Measurements from ENCODE around the gene HLA-DQB1. TPM values are rescaled to one million over a fixed set of nuclear protein-coding genes. Genes with fewer than 3 reads are reported as not detected.
"Not testable (repeated sequence)": the region's sequence is repeated elsewhere in the genome, so short reads cannot be mapped to it uniquely, and the experiment has no call there.

Gene HLA-DQB1
- total RNA-seq, 1 experiment from 2014 or later = 2.1 TPM

GRCh38 chr6:32641785-32642719 is 24.4 kb downstream of the HLA-DQB1 start:
- H3K4me3 ChIP-seq (replicated peaks in 1 of 2; ENCODE audit: low read depth in 1 of 2, low read length in 2 of 2); CTCF ChIA-PET; H3K9me3 ChIP-seq (ENCODE audit: control insufficient read depth in 1 of 2, insufficient read depth in 1 of 2, low read depth in 1 of 2, low read length in 2 of 2); H2AFZ ChIP-seq (ENCODE audit: low read depth, low read length, poor library complexity, severe bottlenecking); H3K27me3 ChIP-seq (ENCODE audit: insufficient read depth, low read length); ATAC-seq; H3K9ac ChIP-seq (ENCODE audit: low read length); BruUV-seq (replicated peaks); intact Hi-C loops (cut with micrococcal nuclease); H3K79me2 ChIP-seq (ENCODE audit: insufficient read depth, low read length); H4K20me1 ChIP-seq (ENCODE audit: insufficient read depth); H3K9me2 ChIP-seq (ENCODE audit: insufficient read depth); POLR2A ChIA-PET; RAD21 ChIA-PET (ENCODE audit: low non-redundant PET in 1 of 2, low total read pairs in 2 of 2, uncharacterized antibody in 2 of 2, unreplicated experiment in 2 of 2); H3K36me3 ChIP-seq (ENCODE audit: control insufficient read depth in 1 of 2, insufficient read depth in 2 of 2, low read length in 2 of 2); H3K4me1 ChIP-seq (ENCODE audit: control insufficient read depth in 1 of 2, insufficient read depth in 2 of 2, low read length in 2 of 2); DNase-seq (ENCODE audit: low read depth, low spot score); H3K27ac ChIP-seq (ENCODE audit: low read depth, low read length); H3K4me2 ChIP-seq (ENCODE audit: low read length): not testable (repeated sequence)

GRCh38 chr6:32641122-32641521 is 25.3 kb downstream of the HLA-DQB1 start:
- no peaks in the 10 kb centered on the region for H3K79me2 ChIP-seq (ENCODE audit: insufficient read depth, low read length)
- ATAC-seq = no peak
- BruUV-seq (replicated peaks) = no TSS peak
- H3K4me1 ChIP-seq (ENCODE audit: control insufficient read depth in 1 of 2, insufficient read depth in 2 of 2, low read length in 2 of 2) = no peaks in the 10 kb centered on the region
- POLR2A ChIA-PET = no interaction called here
- H3K36me3 ChIP-seq (ENCODE audit: control insufficient read depth in 1 of 2, insufficient read depth in 2 of 2, low read length in 2 of 2) = no peaks in the 10 kb centered on the region
- RAD21 ChIA-PET (ENCODE audit: low non-redundant PET in 1 of 2, low total read pairs in 2 of 2, uncharacterized antibody in 2 of 2, unreplicated experiment in 2 of 2) = no interaction called here
- CTCF ChIA-PET = no interaction called here
- H3K9me2 ChIP-seq (ENCODE audit: insufficient read depth) = no peaks in the 10 kb centered on the region
- H3K27me3 ChIP-seq (ENCODE audit: insufficient read depth, low read length) = no peaks in the 10 kb centered on the region
- H3K4me2 ChIP-seq (ENCODE audit: low read length) = no peak overlapping the region
- TF ChIP-seq POLR2A (IDR thresholded peaks at IDR 0.05; ENCODE audit: borderline replicate concordance, extremely low read depth, insufficient read depth, insufficient read length) (no peak), EZH2phosphoT487 (IDR thresholded peaks at IDR 0.05; ENCODE audit: borderline replicate concordance) (no peak), JUND (IDR thresholded peaks at IDR 0.05) (no peak), YY1 (IDR thresholded peaks at IDR 0.05; ENCODE audit: extremely low read depth, insufficient replicate concordance, low read depth, low read length) (no peak), EGR1 (IDR thresholded peaks at IDR 0.05; ENCODE audit: low read depth) (no peak), MAX (IDR thresholded peaks at IDR 0.05) (no peak), CTCF (IDR thresholded peaks at IDR 0.05 in 2 of 3, conservative IDR thresholded peaks at IDR 0.05 in 1 of 3; ENCODE audit: borderline replicate concordance in 1 of 3, insufficient read depth in 1 of 3, low read depth in 2 of 3, low read length in 2 of 3) (no peak), TCF7L2 (IDR thresholded peaks at IDR 0.05; ENCODE audit: borderline replicate concordance, extremely low read depth, insufficient read depth, insufficient read length) (no peak), SP1 (IDR thresholded peaks at IDR 0.05; ENCODE audit: low read depth) (no peak), ZBTB33 (IDR thresholded peaks at IDR 0.05; ENCODE audit: extremely low read depth, insufficient replicate concordance, low read length) (no peak), ZFX (IDR thresholded peaks at IDR 0.05) (no peak), RAD21 (IDR thresholded peaks at IDR 0.05; ENCODE audit: low read depth) (no peak), FOSL1 (IDR thresholded peaks at IDR 0.05; ENCODE audit: low read depth) (no peak), CEBPB (IDR thresholded peaks at IDR 0.05; ENCODE audit: low read depth) (no peak), SRF (IDR thresholded peaks at IDR 0.05; ENCODE audit: low read depth) (no peak), POLR2AphosphoS5 (IDR thresholded peaks at IDR 0.05; ENCODE audit: low read depth, low read length) (no peak)
- H3K4me3 ChIP-seq (replicated peaks in 1 of 2; ENCODE audit: low read depth in 1 of 2, low read length in 2 of 2) = no peak overlapping the region
- H3K27ac ChIP-seq (ENCODE audit: low read depth, low read length) = no peak overlapping the region
- H3K9me3 ChIP-seq (ENCODE audit: control insufficient read depth in 1 of 2, insufficient read depth in 1 of 2, low read depth in 1 of 2, low read length in 2 of 2) = no peaks in the 10 kb centered on the region
- no peak overlapping the region for H3K9ac ChIP-seq (ENCODE audit: low read length)
- no peak for DNase-seq (ENCODE audit: low read depth, low spot score)
- H4K20me1 ChIP-seq (ENCODE audit: insufficient read depth) = no peaks in the 10 kb centered on the region
- intact Hi-C loops (cut with micrococcal nuclease) = no loop called here
- H2AFZ ChIP-seq (ENCODE audit: low read depth, low read length, poor library complexity, severe bottlenecking) = no peak overlapping the region

All from HCT116 (cell line).